KG1 (cell line): Measurements from ENCODE around the gene C2orf74.
"Not testable (repeated sequence)": the region's sequence is repeated elsewhere in the genome, so short reads cannot be mapped to it uniquely, and the experiment has no call there.

Experiments used
- DNase-seq: peaks from one replicate; lab custom pipeline; 2025; lab: John Stamatoyannopoulos, UW

Gene C2orf74

GRCh38 chr2:61161888-61162287, at the start of gene C2orf74:
C2orf74 (plus strand) TSS chr2:61162188; CDS start chr2:61162515, 327 bp downstream.
- DNase-seq: no peak

- DNase-seq: no peak
Measured at GRCh38 chr2:61114147-61114546, 47.8 kb upstream of the C2orf74 start.

GRCh38 chr2:61116302-61116701, 45.7 kb upstream of the C2orf74 start:
- no peak for DNase-seq

GRCh38 chr2:61117534-61117933, 44.5 kb upstream of the C2orf74 start:
- DNase-seq: no peak

GRCh38 chr2:61125123-61125710, 36.8 kb upstream of the C2orf74 start:
- no peak for DNase-seq

- DNase-seq: no peak
Measured at GRCh38 chr2:61125798-61126197, 36.2 kb upstream of the C2orf74 start.

GRCh38 chr2:61128122-61128521, 33.9 kb upstream of the C2orf74 start:
- DNase-seq: not testable (repeated sequence)

GRCh38 chr2:61134141-61134540, 27.8 kb upstream of the C2orf74 start:
- no peak for DNase-seq

- DNase-seq: no peak
Measured at GRCh38 chr2:61135510-61135909, 26.5 kb upstream of the C2orf74 start.

GRCh38 chr2:61138859-61139258, 23.1 kb upstream of the C2orf74 start:
- DNase-seq: no peak

- DNase-seq: no peak
Measured at GRCh38 chr2:61141151-61141550, 20.8 kb upstream of the C2orf74 start.

GRCh38 chr2:61144697-61145268, 17.2 kb upstream of the C2orf74 start:
- peak; percentile 96 for DNase-seq

GRCh38 chr2:61145990-61146389, 16.0 kb upstream of the C2orf74 start:
- DNase-seq: no peak

GRCh38 chr2:61148091-61148490, 13.9 kb upstream of the C2orf74 start:
- DNase-seq: not testable (repeated sequence)

GRCh38 chr2:61149074-61149473, 12.9 kb upstream of the C2orf74 start:
- DNase-seq: no peak

GRCh38 chr2:61151436-61151835, 10.6 kb upstream of the C2orf74 start:
- no peak for DNase-seq

GRCh38 chr2:61157371-61158003, 4.5 kb upstream of the C2orf74 start:
- no peak for DNase-seq

- DNase-seq: no peak
Measured at GRCh38 chr2:61158356-61158955, 3.5 kb upstream of the C2orf74 start.

- no peak for DNase-seq
Measured at GRCh38 chr2:61162721-61163120, 733 bp downstream of the C2orf74 start.

GRCh38 chr2:61165082-61165481, 3.1 kb downstream of the C2orf74 start:
- DNase-seq: not testable (repeated sequence)

- no peak for DNase-seq
Measured at GRCh38 chr2:61165946-61166345, 4.0 kb downstream of the C2orf74 start.

- no peak for DNase-seq
Measured at GRCh38 chr2:61167579-61167978, 5.6 kb downstream of the C2orf74 start.

GRCh38 chr2:61172671-61173070, 10.7 kb downstream of the C2orf74 start:
- no peak for DNase-seq
